WTC11 (cell line): ENCODE results near the gene LPAR2.

ENCODE experiments used
- ATF1 ChIP-seq: sonication (generic); formaldehyde crosslinking; IDR thresholded peaks from 2 replicates; pipeline ENCODE4 v1.8.1; 2023; ENCODE audit warnings: mild to moderate bottlenecking, moderate library complexity, missing genetic modification reagents
- CTCF ChIP-seq: fragments of 200-600 bp; IDR thresholded peaks from 2 replicates; pipeline ENCODE4 v1.8.0; 2022; ENCODE audit warnings: antibody characterized with exemption
- IRF1 ChIP-seq: sonication (generic); formaldehyde crosslinking; IDR thresholded peaks from 2 replicates; pipeline ENCODE4 v1.8.0; 2023; ENCODE audit warnings: missing genetic modification reagents
- USF2 ChIP-seq: sonication (generic); formaldehyde crosslinking; IDR thresholded peaks from 2 replicates; pipeline ENCODE4 v1.8.1; 2023; ENCODE audit warnings: mild to moderate bottlenecking, missing genetic modification reagents, moderate library complexity

- TF ChIP-seq IRF1 (CRISPR knock-in tag) (no peak), CTCF (no peak), USF2 (CRISPR knock-in tag) (no peak), ATF1 (CRISPR knock-in tag) (no peak)
Measured at GRCh38 chr19:19626516-19627472, 1.2 kb downstream of the LPAR2 start.
